Mucosa of gallbladder (tissue), 1 donor: ENCODE results near the gene NACA2. TPM values are rescaled to one million over a fixed set of nuclear protein-coding genes. Genes with fewer than 3 reads are reported as not detected.
"Not testable (repeated sequence)": the region's sequence is repeated elsewhere in the genome, so short reads cannot be mapped to it uniquely, and the experiment has no call there.

Experiments used
- DNase-seq: peaks from one replicate; pipeline ENCODE4 v3.0.0-alpha.2; 2020; ENCODE audit warnings: low spot score
- total RNA-seq: library from RNA; stranded (reverse); gene quantifications from one replicate; pipeline ENCODE4 v1.2.1, GENCODE V29; 2021
- donor health status: DM: no; HTN: no; CAD: no.

Gene NACA2
- total RNA-seq, 1 donor from 2014 or later, result not detected

- DNase-seq, result no peak
Measured at GRCh38 chr17:61599608-61600007, 8.6 kb upstream of the NACA2 start.

DNA sequence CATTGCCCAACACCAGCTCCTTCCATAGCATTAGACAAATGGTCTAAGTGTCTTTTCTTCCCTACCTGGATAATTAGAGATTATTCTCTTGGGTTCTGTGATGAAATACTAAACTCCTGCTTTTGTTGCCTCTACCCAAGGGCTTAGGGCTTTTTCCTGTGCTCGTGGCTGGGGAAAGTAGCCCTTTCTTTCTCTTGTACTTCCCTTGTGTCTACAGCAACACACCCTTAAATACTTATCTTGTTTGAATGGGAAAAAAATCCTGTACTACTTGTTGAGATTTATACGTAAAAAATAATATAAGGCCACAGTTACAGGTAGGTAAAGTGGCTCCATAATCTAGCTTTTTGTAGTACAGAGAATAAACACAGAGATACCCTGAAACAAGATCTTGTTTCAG is 7.0 kb upstream of the NACA2 start:
- no peak for DNase-seq

GRCh38 chr17:61597607-61598006 is 6.6 kb upstream of the NACA2 start:
- no peak for DNase-seq

DNA sequence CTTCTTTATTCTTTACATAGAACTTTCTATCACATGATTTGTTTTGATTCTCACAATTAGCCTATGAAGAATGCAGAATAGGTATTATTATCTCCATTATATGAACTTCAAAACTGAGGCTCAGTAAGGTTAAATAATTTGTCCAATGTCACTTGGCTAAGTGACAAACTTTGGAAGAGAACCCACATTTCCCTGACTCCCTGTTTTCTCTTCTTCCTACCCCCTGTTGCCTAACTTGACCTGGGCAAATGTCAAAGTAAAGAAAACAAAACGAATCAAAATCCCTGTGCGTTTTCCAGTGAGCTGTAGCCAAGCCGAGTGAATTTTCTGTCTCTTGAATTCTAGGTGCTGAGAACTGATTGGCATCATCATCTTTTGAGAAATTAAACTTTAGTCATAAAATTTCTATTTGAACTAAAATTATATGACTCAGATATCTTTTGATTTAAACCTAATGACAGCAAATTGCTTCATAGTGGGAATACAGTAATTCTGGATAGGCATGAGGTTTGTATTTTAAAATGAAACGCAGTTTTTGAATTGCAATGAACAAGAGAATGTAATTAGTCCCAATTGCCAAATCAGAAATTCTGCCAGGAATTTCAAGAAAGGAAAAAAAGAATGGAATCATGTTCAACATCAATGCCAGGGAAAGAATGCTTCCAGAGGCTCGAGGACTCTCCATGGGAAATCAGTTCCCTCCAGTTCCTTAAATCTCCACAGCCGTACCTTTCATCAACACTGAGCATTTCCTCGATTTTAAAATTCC is 4.6 kb upstream of the NACA2 start:
- DNase-seq, result no peak

DNA sequence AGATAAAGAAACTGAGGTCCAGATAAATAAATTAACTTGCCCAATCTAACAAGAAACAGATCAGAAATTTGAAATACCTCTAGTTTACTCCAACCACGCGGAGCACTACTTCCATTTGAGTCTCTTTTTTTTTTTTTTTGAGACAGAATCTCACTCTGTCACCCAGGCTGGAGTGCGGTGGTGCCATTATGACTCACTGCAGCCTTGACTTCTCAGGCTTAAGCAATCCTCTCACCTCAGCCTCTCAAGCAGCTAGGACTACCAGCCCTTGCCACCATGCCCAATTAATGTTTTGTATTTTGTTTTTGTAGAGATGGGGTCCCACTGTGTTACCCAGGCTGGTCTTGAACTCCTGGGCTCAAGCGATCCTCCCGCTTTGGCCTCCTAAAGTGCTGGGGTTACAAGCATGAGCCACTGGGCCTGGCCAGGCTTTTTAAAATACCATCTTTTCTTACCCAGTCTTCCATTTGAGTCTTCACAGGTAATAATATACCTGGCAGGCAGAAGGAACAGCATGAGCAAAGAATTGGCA is 3.3 kb upstream of the NACA2 start:
- no peak for DNase-seq

- peak; percentile 13 for DNase-seq
Measured at GRCh38 chr17:61593426-61593825, 2.4 kb upstream of the NACA2 start.

DNA sequence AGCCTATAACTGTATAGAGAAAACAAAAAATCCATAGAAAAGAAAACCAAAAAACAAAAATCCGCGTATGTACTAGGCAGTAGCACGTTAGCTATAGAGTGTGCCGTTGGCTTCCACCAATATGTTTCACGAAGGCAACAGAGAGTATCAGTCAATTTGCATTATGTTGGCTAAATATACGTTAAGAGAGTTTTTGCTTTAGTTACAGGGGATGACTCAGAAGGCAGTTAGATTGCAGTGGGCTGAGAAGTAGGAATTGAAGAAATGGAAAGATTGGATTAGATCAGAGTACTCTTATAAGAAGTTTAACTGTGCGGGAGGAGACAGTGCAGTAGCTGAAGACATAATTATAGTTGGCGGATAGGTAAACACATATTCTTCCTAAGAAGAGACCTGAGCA is 911 bp upstream of the NACA2 start:
- no peak for DNase-seq

- no peak for DNase-seq
Measured at GRCh38 chr17:61589990-61590389, 1.0 kb downstream of the NACA2 start.

DNA sequence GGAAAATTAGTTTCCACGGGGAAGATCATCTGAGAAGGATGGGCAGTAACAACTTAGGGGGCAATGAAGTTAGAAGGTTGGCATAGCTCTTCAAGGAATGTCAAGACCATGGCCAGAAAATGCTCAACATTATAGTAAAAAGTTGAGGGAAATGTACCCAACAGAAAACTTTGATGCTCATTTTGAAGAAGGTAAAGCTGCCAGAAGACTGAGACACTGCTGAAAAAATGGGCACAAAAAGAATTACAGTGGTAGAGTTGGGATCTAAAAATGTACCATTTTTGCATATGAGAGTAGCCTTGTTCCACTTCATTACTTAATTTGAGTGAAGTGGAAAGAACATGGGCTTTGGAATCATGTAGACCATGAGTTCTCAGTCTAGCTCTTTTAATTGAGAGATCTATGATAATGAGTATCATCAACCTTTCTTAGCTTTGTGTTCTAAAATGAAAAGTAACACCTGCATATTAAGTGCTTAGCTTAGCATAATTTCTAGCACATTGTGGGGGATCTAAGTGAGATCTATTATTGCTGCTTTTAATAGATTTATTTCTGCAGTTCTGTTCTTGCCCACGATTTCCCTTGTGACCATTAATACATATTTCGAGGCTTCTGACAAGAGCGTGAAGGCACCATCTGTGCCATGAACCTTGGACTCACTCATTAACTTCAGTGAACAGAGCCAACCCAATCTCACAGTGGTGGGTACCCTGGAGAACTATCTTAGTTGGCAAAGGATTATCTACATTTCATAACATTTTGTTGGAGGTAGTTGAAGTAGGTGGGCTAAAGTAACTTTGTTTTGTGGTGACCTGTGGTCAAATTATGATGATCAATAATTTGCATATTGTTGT is 3.0 kb downstream of the NACA2 start:
- DNase-seq, result no peak

- no peak for DNase-seq
Measured at GRCh38 chr17:61587242-61587641, 3.8 kb downstream of the NACA2 start.

DNA sequence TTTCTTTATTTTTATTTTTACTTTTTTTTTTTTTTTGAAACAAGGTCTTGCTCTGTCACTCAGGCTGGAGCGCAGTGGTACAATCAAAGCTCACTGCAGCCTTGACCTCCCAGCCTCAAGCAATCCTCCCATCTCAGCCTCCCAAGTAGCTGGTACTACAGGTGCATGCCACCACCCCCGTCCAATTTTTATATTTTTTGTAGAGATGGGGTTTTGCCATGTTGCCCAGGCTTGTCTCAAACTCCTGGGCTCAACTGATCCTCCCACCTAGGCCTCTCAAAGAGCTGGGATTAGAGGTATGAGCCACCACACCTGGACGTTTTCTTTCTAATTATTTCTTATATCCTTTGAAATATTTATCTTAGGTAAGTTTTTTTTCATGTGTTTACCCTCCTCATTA is 4.4 kb downstream of the NACA2 start:
- DNase-seq, result not testable (repeated sequence)

- DNase-seq, result no peak
Measured at GRCh38 chr17:61586031-61586566, 4.9 kb downstream of the NACA2 start.

DNA sequence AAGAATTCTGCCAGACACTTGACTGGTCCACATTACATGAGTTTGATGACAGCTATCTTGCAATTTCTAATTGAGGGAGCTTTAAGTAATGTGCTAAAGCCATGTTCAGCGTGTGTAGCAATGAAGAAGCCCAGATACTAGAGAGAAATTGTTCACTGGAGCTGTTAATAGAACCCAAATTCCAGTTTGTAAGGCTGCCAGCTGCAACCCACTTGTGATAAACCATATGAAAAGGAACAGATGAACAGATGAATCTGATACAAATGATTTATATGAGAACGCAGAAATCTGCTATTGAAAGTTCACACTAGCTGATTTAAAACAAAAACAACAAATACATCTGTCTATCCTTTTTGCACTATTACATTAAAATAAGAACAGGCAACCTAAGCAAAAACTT is 6.2 kb downstream of the NACA2 start:
- DNase-seq, result no peak

GRCh38 chr17:61584266-61584665 is 6.8 kb downstream of the NACA2 start:
- no peak for DNase-seq

DNA sequence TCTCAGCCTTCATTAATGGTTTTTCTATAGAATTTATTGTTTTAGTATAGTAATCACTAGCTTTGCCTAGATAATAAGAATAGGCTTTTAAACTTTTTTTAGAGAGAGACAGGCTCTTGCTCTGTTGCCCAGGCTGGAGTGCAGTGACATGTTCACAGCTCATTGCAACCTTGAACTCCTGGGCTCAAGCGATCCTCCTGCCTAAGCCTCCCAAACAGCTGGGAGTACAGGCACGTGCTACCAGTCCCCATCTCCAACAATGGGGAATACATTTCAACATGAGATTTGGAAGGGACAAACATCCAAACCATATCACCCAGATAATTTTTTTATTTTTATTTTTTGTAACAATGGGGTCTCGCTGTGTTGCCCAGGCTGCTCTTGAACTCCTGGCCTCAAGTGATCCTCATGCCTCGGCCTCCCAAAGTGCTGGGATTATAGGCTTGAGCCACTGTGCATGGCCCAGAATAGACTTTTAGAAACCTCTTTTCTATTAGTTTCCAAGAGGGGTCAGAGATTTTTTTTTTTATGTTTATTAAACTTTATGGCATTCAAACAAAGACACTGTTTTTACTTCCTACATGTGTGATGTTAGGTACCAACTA is 7.3 kb downstream of the NACA2 start:
- DNase-seq, result no peak

GRCh38 chr17:61583242-61583641 is 7.8 kb downstream of the NACA2 start:
- no peak for DNase-seq

DNA sequence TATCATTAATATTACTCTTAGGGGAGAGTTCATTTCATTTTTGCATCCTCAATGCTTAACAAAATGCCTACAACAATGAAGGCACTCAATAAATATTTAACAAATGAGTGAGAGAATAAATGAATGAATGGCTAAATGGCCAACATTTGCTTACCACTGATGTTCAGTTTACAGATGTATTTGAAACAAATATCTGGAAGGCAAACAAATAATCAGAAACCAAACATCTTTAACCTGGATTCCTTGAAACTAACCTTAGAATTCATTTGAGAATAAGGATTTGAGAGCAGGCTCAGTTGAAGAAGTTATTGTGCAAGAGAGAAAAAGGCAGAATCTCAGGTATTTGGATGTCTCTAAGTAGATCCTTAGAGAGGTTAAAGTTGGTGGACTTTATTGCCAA is 8.4 kb downstream of the NACA2 start:
- no peak for DNase-seq

GRCh38 chr17:61581611-61582349 is 9.2 kb downstream of the NACA2 start:
- no peak for DNase-seq

DNA sequence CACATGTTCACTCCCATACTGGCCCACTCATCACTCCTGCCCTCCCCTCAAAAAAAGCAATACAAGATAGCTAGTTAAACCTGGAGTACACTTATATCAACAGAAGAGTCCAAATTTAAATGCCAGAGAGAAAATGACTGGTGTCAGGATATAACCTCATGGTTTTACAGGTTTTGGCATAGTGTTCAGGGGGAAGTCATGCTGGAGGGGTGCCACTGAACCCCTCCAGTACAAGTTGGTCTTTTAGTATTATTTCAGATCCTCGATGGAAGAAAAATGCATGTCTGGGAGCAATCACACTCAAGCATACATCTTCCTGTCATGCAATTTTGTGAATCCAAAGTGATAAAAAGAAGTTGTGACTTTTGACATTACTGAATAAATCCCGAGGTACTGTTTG is 10.5 kb downstream of the NACA2 start:
- no peak for DNase-seq

GRCh38 chr17:61579961-61580360 is 11.1 kb downstream of the NACA2 start:
- no peak for DNase-seq

- DNase-seq, result no peak
Measured at GRCh38 chr17:61579347-61579746, 11.7 kb downstream of the NACA2 start.
